Measurements from ENCODE around the gene CREB5.
"Not testable (repeated sequence)": the region's sequence is repeated elsewhere in the genome, so short reads cannot be mapped to it uniquely, and the experiment has no call there.

The CREB5 gene

DNA sequence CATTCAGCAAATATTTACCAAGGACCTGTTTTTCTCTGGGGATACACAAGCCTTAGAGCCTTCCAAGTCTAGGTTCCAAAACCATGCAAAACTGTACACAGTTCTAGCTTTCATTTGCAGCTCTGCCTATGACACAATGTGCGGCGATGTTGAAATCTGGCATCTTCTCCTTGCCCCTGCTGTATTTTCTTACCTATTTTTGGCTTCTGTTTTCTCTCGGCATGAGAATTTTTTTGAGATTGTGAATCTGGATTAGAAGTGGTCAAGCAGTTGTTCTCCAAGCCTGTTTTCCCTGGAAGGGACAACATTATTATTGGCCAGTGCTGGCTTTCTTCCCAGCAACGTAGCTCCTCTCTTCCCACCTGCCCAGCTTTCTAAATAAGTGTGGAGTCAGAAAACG is 176.3 kb downstream of the CREB5 start:
- DNase-seq, result no peak

- no peak for DNase-seq
Observed at GRCh38 chr7:28591041-28591674, 178.8 kb downstream of the CREB5 start.

DNA sequence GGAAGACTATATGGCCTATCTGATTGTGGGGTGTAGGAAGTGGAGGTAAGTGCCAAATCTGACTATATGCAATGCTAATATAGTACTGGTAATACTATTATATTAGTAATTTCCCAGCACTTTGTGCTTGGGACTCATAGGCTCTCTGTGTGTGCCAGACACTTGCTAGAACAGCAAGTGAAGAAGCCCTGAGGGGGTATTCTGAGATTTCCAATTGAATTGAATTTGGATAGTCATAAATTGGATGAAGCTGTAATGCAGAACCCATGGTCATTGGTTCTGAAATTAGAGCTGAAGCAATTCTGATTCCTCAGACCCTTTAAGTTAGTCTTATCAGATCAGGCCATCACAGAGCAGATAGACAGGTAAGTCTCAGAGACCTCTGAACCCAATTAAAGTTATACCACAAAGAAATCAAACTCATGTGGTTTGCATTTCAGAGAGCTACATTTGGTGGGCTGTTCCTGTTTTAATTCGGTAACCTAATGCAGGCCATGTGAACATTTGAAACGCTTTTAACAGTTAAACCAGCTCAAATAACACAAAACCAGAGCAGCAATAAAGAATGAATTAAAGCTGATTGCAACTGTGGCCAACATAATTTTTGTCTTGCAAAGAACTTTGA is 179.5 kb downstream of the CREB5 start:
- DNase-seq, result no peak

DNA sequence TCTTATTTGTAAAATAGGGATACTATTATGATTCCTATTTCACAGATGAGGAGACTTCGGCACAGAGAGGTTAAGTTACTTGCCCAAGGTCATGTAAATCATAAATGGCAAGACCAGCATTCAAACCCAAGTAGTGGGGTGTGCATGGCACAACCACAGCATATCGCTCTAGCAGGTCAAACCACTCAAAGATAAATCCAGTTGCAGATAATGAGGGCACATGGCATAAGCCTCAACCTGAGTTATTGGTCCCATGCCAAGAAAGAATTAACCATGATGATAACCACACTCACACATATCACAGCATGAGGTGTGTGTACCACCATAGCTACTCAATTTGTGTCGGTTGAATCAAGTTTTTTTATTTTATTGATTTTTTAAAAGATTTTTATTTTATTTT is 180.5 kb downstream of the CREB5 start:
- no peak for DNase-seq

DNA sequence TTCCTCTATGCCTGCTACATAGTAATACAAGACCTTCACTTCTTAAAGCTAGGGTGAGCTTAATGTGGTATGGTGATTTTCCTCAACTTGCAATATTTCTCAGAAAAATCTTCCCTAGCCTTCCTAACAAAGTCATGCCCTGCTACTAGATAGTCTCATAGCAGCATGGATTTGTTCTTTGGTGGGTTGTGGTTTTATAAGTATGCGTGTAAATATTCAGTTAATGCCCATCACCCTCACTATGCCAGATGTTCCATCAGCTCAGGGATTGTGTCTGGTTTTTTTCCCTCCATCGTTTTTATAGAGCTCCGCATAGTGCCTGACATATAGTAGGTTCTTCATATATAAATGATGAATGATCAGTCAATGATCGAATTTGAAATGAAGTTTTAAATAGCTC is 182.8 kb downstream of the CREB5 start:
- DNase-seq, result no peak

- DNase-seq, result no peak
Observed at GRCh38 chr7:28595801-28596200, 183.5 kb downstream of the CREB5 start.

DNA sequence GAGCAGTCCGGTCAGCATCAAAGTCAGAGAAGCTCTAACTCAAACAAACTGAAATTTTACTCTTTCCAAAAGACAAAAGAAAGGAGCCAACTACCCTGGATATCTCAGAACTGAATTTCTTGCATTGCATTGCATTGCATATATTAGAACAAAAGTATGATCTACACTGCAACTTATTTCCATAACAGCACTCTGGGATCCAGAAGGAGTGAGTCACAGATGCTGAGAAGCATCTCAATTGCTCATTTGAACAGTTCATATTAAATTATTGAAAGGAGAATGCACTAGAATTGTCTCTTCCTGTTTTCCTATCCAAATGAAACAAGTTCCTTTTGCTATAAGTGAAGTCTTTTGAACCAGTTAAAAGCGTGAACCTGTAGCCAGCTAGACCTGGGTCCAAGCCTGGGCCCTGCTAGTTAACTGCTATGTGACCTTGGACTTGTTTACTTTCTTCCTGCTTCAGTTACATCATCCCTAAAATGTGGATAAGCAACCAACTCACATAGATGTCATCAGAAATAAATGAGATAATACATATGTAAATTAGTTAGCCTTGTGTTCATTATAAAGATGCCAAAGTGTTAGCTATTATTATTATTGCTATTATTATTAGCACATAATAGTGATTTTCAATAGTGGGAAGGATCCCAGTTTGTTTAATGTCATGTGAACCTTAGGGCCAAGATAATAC is 184.1 kb downstream of the CREB5 start:
- DNase-seq, result no peak

- DNase-seq, result no peak
Observed at GRCh38 chr7:28597284-28597683, 185.0 kb downstream of the CREB5 start.

DNA sequence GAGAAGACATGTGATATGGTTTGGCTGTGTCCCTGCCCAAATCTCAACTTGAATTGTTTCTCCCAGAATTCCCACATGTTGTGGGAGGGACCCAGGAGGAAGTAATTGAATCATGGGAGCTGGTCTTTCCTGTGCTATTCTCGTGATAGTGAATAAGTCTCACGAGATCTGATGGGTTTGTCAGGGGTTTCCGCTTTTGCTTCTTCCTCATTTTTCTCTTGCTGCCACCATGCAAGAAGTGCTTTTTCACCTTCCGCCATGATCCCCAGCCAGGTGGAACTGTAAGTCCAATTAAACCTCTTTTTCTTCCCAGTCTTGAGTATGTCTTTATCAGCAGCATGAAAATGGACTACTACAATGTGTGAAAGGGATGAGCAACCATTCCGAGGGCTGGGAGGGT is 185.7 kb downstream of the CREB5 start:
- DNase-seq, result not testable (repeated sequence)

GRCh38 chr7:28598586-28598985 is 186.3 kb downstream of the CREB5 start:
- DNase-seq, result no peak

DNA sequence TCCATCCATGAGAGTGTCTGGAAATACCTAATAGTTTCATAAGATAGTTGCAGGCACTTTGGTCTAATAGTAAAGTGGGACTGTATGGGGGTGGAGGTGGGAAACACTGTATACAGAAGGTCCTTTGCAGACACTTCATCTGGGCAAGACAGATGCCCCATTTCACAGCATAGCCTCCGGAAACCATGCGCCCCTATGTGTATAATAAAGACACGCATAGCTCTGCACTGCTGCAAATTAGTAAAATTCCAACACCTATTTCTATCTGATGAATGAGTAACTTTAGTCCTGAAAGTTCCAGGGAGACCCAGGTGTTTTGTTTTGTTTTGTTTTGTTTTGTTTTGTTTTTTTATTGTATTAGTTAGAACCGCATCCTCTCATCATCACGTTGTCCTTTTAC is 187.1 kb downstream of the CREB5 start:
- no peak for DNase-seq

- DNase-seq, result no peak
Observed at GRCh38 chr7:28602282-28602681, 190.0 kb downstream of the CREB5 start.

DNA sequence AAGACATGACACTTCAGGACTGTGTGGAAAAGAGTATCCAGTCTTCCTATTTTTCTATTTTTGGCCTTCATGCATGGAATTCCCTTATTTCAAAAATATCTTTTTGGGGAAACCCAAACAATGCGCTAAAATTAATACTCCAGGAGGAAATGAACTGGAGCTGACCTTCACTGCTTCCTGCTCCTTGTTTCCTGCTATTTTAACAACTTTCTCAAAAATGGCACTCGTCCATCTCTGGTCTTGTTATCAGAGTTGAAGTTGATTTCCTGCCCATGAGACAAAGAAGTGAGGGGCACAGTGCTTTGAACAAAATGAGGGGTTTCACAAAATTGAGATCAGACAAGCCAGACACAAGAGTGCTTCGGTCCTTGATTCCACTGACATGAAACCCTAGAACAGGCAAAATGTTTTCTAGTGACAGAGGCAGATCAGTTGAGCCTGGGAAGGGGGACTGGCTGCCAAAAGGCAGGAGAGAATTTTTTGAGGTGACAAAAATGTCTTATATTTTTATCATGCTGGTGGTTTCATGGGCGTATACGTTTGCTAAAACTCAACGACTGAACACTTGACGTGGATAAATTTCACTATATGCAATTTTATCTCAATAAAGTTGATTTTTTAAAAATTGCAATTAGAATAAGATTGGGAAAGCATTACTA is 193.2 kb downstream of the CREB5 start:
- no peak for DNase-seq

DNA sequence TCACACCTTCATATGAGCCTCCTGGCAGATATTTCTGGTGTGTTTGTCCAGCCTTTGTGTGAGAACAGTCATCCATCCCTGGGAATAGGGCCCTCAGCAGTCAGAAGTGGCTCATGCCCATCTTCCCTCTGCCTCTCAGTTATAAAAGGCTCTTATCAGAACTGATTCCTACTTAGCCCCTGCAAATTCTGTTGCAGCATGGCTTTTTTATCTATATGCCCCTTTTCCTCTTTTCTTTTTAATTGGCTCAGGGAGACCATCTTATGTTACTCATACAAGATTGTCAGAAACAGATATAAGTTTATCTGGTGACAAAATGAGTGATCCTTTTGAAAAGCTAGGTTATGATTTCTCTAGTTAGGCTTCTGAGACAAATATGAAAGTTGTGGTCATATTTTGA is 194.1 kb downstream of the CREB5 start:
- DNase-seq, result no peak

- no peak for DNase-seq
Observed at GRCh38 chr7:28607855-28608193, 195.5 kb downstream of the CREB5 start.

- DNase-seq, result no peak
Observed at GRCh38 chr7:28608237-28608656, 195.9 kb downstream of the CREB5 start.

- DNase-seq, result no peak
Observed at GRCh38 chr7:28608731-28609130, 196.4 kb downstream of the CREB5 start.

GRCh38 chr7:28609608-28610007 is 197.3 kb downstream of the CREB5 start:
- no peak for DNase-seq

DNA sequence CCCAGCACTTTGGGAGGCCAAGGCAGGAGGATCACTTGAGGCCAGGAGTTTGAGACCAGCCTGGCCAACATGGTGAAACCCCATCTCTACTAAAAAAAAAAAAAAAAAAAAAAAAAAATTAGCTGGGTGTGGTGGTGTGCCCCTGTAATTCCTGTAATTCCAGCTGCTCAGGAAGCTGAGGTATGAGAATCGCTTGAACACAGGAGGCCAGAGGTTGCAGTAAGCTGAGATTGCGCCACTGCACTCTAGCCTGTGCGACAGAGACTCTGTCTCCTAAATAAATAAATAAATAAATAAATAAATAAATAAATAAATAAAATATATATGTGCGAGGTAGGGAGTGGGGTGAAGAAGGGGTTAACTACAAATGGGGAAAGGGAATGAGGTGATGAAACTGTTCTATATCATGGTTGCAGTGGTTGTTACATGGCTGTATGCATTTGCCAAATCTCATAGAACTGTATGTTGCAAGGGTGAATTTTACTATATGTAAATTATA is 199.1 kb downstream of the CREB5 start:
- not testable (repeated sequence) for DNase-seq

DNA sequence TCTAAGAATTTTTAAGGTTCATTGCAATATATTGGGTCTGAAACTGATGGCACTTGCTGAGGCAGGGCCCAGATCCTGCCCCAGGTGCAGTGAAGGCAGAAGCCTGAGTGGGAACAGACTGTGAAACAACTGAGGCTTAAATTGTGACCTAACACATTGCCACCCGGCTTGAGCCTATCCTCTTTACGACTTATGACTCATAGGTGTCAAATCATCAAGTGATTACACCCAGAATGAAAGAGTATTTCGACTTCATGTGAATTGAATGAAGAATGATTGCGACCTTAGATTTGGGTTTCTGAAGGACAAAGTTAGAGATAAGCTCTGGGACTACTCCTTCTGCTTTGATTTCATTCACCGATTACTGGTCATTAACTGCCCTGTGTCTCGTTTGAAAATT is 200.9 kb downstream of the CREB5 start:
- DNase-seq, result no peak

DNA sequence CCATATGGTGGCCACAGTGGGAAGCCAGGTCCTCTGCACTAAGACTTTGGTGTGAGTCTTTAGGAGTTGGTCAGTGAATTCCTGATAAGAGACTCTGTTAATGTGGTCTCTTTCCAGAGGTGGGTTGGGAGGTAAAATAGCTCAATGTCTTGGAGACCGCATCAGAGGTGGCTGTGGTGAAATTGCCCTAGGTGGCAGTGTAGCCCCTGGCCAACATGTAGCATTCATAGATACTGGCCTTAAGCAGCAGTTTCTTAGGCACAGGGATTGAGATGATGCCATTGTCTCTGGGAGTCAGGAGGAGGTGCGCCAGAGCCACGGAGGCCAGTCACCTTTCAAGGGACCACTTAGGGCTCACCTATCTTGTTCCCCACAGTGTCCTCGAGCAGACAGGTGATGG is 202.8 kb downstream of the CREB5 start:
- DNase-seq, result no peak

GRCh38 chr7:28617308-28617880 is 205.1 kb downstream of the CREB5 start:
- DNase-seq, result no peak

DNA sequence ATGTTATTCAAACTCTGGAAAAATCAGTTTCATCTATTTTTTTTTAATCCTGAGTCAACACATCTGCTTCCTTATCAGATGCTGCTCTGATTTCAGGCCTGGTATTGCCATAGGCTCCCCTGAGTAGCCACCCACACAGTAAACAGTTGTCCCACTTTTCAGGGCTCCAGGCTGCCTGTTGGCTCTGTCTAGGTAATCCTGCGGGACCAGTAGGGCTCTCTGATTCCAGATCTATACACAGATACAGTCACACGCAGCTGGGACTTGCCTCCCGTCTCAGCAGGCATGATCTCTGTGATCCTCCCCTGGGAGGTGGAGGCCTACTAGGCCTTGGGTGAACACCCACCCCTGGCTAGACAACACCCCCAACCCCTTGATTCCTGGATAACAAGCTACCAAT is 206.1 kb downstream of the CREB5 start:
- no peak for DNase-seq

GRCh38 chr7:28619256-28619655 is 206.9 kb downstream of the CREB5 start:
- DNase-seq, result no peak
